GM23248 (cell line): ENCODE results near the gene CFAP74. TPM values are rescaled to one million over a fixed set of nuclear protein-coding genes. Genes with fewer than 3 reads are reported as not detected.

Experiments
- DNase-seq: peaks from one replicate; pipeline ENCODE4 v3.0.0-alpha.2; 2015
- H2AFZ ChIP-seq: fragments of 200-600 bp; sonication (generic); 2 replicates; pipeline ENCODE4 v1.6.1; 2016; ENCODE audit warnings: antibody characterized with exemption
- H3F3A ChIP-seq: fragments of 200-600 bp; sonication (generic); 2 replicates; pipeline ENCODE4 v1.6.1; 2016; ENCODE audit warnings: mild to moderate bottlenecking, antibody characterized with exemption, mixed run types; ENCODE audit not compliant: insufficient read depth
- H3K27ac ChIP-seq: fragments of 200-600 bp; sonication (generic); 2 replicates; pipeline ENCODE4 v1.5.1; 2016; ENCODE audit warnings: mild to moderate bottlenecking
- H3K27me3 ChIP-seq: fragments of 200-600 bp; sonication (generic); replicated peaks from 2 replicates; pipeline ENCODE4 v1.6.1; 2016; ENCODE audit warnings: mild to moderate bottlenecking; ENCODE audit not compliant: insufficient read depth
- H3K36me3 ChIP-seq: fragments of 200-600 bp; sonication (generic); 2 replicates; pipeline ENCODE4 v1.6.1; 2016; ENCODE audit warnings: low read depth, mild to moderate bottlenecking
- H3K4me1 ChIP-seq: fragments of 200-600 bp; sonication (generic); 2 replicates; pipeline ENCODE4 v1.6.1; 2016; ENCODE audit warnings: mild to moderate bottlenecking; ENCODE audit not compliant: insufficient read depth
- H3K4me2 ChIP-seq: fragments of 200-600 bp; sonication (generic); one replicate; pipeline ENCODE4 v1.6.1; 2016; ENCODE audit warnings: mild to moderate bottlenecking; ENCODE audit not compliant: unreplicated experiment
- H3K4me3 ChIP-seq: fragments of 200-600 bp; sonication (generic); 2 replicates; pipeline ENCODE4 v1.5.1; 2016; ENCODE audit warnings: mild to moderate bottlenecking
- H3K79me2 ChIP-seq: fragments of 200-600 bp; sonication (generic); 2 replicates; pipeline ENCODE4 v1.6.1; 2016; ENCODE audit warnings: mild to moderate bottlenecking; ENCODE audit not compliant: insufficient read depth
- H3K9ac ChIP-seq: fragments of 200-600 bp; sonication (generic); 2 replicates; pipeline ENCODE4 v1.6.1; 2016; ENCODE audit warnings: mild to moderate bottlenecking
- H3K9me2 ChIP-seq: fragments of 200-600 bp; sonication (generic); 2 replicates; pipeline ENCODE4 v1.6.1; 2016; ENCODE audit warnings: mixed run types, mild to moderate bottlenecking, moderate library complexity; ENCODE audit not compliant: insufficient read depth
- H3K9me3 ChIP-seq: fragments of 200-600 bp; sonication (generic); one replicate; pipeline ENCODE4 v1.6.1; 2017; ENCODE audit warnings: low read depth
- H4K20me1 ChIP-seq: fragments of 200-600 bp; sonication (generic); 2 replicates; pipeline ENCODE4 v1.6.0; 2016; ENCODE audit not compliant: insufficient read depth
- EZH2 ChIP-seq: fragments of 200-600 bp; sonication (generic); IDR thresholded peaks from 2 replicates; pipeline ENCODE4 v1.6.1; 2018; ENCODE audit warnings: antibody characterized with exemption, mild to moderate bottlenecking; ENCODE audit not compliant: insufficient read depth, poor library complexity, severe bottlenecking
- EZH2phosphoT487 ChIP-seq: fragments of 200-600 bp; sonication (generic); IDR thresholded peaks from 2 replicates; pipeline ENCODE4 v1.6.1; 2018; ENCODE audit warnings: antibody characterized with exemption, moderate library complexity, mild to moderate bottlenecking, low read depth; ENCODE audit not compliant: insufficient read depth
- WGBS, 2 experiments: methylation state at CpG; one replicate each; pipeline ENCODE4 v1.1.6; 2015 to 2017; ENCODE audit warnings: low lambda C conversion rate in 2 of 2, low coverage in 1 of 2; ENCODE audit errors: missing lambda C conversion rate in 2 of 2; 5-methylcytosine and 5-hydroxymethylcytosine counted together
- in situ Hi-C: fragments of 300-500 bp; cut with MboI; formaldehyde crosslinking; loops from 2 replicates; pipeline ENCODE4 v1.15.0; 2020
- polyA plus RNA-seq: library from polyadenylated mRNA; unstranded; fragments of >200 nt; fragmentation: Nextera tagmentation; extraction: Ambion mirVana; gene quantifications from 2 replicates; pipeline ENCODE4 v1.2.1, GENCODE V29; 2016
- total RNA-seq: library from RNA; depleted of rRNA; stranded (reverse); fragments of >200 nt; shearing (Covaris generic); gene quantifications from 2 replicates; pipeline ENCODE4 v1.2.3, GENCODE V29; 2014

The CFAP74 gene
- total and polyA plus RNA-seq, 2 experiments from 2014 or later, result not detected

- Histone ChIP-seq H3F3A (no peaks in the 10 kb centered on the region), H3K27me3 (no peaks in the 10 kb centered on the region), H3K79me2 (peaks cover 6% of the 10 kb centered on the region), H3K27ac (no peak overlapping the region), H3K9me3 (no peaks in the 10 kb centered on the region), H3K4me2 (no peak overlapping the region), H3K9me2 (no peaks in the 10 kb centered on the region), H4K20me1 (no peaks in the 10 kb centered on the region), H3K4me1 (no peaks in the 10 kb centered on the region), H3K9ac (no peak overlapping the region), H3K36me3 (no peaks in the 10 kb centered on the region), H3K4me3 (no peak overlapping the region), H2AFZ (no peak overlapping the region)
- no peak for DNase-seq
- in situ Hi-C loops, result loop anchor here (10.0 kb wide), 1 partner anchor 98 kb away; no protein-coding TSS in a partner anchor
- no peak for TF ChIP-seq EZH2
- no peak for TF ChIP-seq EZH2phosphoT487
- 93 to 96% methylated on average over 9 to 12 of the region's 12 CpGs for WGBS, 2 experiments
Measured at GRCh38 chr1:1903224-1903623, 100.4 kb downstream of the CFAP74 start.

GRCh38 chr1:1901641-1902294, 101.8 kb downstream of the CFAP74 start:
- no peaks in the 10 kb centered on the region for H3K27me3 ChIP-seq
- TF ChIP-seq EZH2 (no peak), EZH2phosphoT487 (no peak)
- no peak overlapping the region for H2AFZ ChIP-seq
- H3K79me2 ChIP-seq, result no peaks in the 10 kb centered on the region
- 75 to 87% methylated on average over 7 to 13 of the region's 13 CpGs for WGBS, 2 experiments
- H3K9ac ChIP-seq, result no peak overlapping the region
- H3F3A ChIP-seq, result no peaks in the 10 kb centered on the region
- no peak for DNase-seq
- H3K27ac ChIP-seq, result no peak overlapping the region
- in situ Hi-C loops, result loop anchor here (10.0 kb wide), 1 partner anchor 97 kb away; no protein-coding TSS in a partner anchor
- H3K9me3 ChIP-seq, result no peaks in the 10 kb centered on the region
- H4K20me1 ChIP-seq, result no peaks in the 10 kb centered on the region
- H3K9me2 ChIP-seq, result no peaks in the 10 kb centered on the region
- no peaks in the 10 kb centered on the region for H3K4me1 ChIP-seq
- no peaks in the 10 kb centered on the region for H3K36me3 ChIP-seq
- no peak overlapping the region for H3K4me2 ChIP-seq
- no peak overlapping the region for H3K4me3 ChIP-seq

GRCh38 chr1:1900883-1901640, 102.5 kb downstream of the CFAP74 start:
- H3K9me3 ChIP-seq, result no peaks in the 10 kb centered on the region
- whole genome bisulfite sequencing, 2 experiments, result 65 to 67% methylated on average over 14 of the region's 14 CpGs
- H3K4me1 ChIP-seq, result no peaks in the 10 kb centered on the region
- H3K27ac ChIP-seq, result no peak overlapping the region
- H3K9ac ChIP-seq, result no peak overlapping the region
- no peaks in the 10 kb centered on the region for H4K20me1 ChIP-seq
- H3K4me3 ChIP-seq, result no peak overlapping the region
- no peak overlapping the region for H2AFZ ChIP-seq
- H3K9me2 ChIP-seq, result no peaks in the 10 kb centered on the region
- no peaks in the 10 kb centered on the region for H3K36me3 ChIP-seq
- no peaks in the 10 kb centered on the region for H3K79me2 ChIP-seq
- no peaks in the 10 kb centered on the region for H3F3A ChIP-seq
- H3K27me3 ChIP-seq, result no peaks in the 10 kb centered on the region
- DNase-seq, result no peak
- no peak overlapping the region for H3K4me2 ChIP-seq
- TF ChIP-seq EZH2phosphoT487, result no peak
- TF ChIP-seq EZH2, result no peak
- in situ Hi-C loops, result loop anchor here (10.0 kb wide), 1 partner anchor 96 kb away; no protein-coding TSS in a partner anchor

- no peaks in the 10 kb centered on the region for H3K4me1 ChIP-seq
- H3K4me2 ChIP-seq, result no peak overlapping the region
- no peak overlapping the region for H2AFZ ChIP-seq
- no peak for TF ChIP-seq EZH2
- no peaks in the 10 kb centered on the region for H3K9me2 ChIP-seq
- WGBS, 2 experiments, result 90 to 95% methylated on average over 9 of the region's 9 CpGs
- H3K27ac ChIP-seq, result no peak overlapping the region
- H3K27me3 ChIP-seq, result no peaks in the 10 kb centered on the region
- H3K4me3 ChIP-seq, result no peak overlapping the region
- no peak for DNase-seq
- no peaks in the 10 kb centered on the region for H3F3A ChIP-seq
- in situ Hi-C loops, result loop anchor here (10.0 kb wide), 1 partner anchor 95 kb away; no protein-coding TSS in a partner anchor
- H3K79me2 ChIP-seq, result no peaks in the 10 kb centered on the region
- no peaks in the 10 kb centered on the region for H3K9me3 ChIP-seq
- H3K36me3 ChIP-seq, result no peaks in the 10 kb centered on the region
- no peak overlapping the region for H3K9ac ChIP-seq
- no peaks in the 10 kb centered on the region for H4K20me1 ChIP-seq
Measured at GRCh38 chr1:1899967-1900327, 103.6 kb downstream of the CFAP74 start.
